Measurements from ENCODE around the gene HHIPL1. TPM values are rescaled to one million over a fixed set of nuclear protein-coding genes. Genes with fewer than 3 reads are reported as not detected.

The HHIPL1 gene
- total RNA-seq, 1 experiment from 2014 or later = 2.1 TPM

- intact Hi-C loops (cut with micrococcal nuclease; ENCODE audit: unreplicated experiment) = no loop called here
- no peak for DNase-seq (ENCODE audit: low read depth, low spot score)
- Histone ChIP-seq H3K4me3 (ENCODE audit: low read depth in 2 of 2, low read length in 2 of 2) (no peak overlapping the region), H3K36me3 (ENCODE audit: control insufficient read depth, insufficient read depth, low read length) (no peaks in the 10 kb centered on the region), H3K4me1 (ENCODE audit: control insufficient read depth, insufficient read depth, low read length) (no peaks in the 10 kb centered on the region), H3K27me3 (ENCODE audit: control insufficient read depth, insufficient read depth, low read length) (no peaks in the 10 kb centered on the region), H3K9me3 (ENCODE audit: control insufficient read depth, insufficient read depth, low read depth, low read length) (no peaks in the 10 kb centered on the region), H3K27ac (ENCODE audit: low read length) (no peak overlapping the region)
- POLR2A ChIA-PET = no interaction called here
- in situ Hi-C loops (cut with HindIII; ENCODE audit: low pct_unique_long_range_greater_than_20kb, low sequenced_read_pairs) = no loop called here
- CTCF ChIA-PET = no interaction called here
- no TSS peak for BruUV-seq (replicated peaks)
- no peak for TF ChIP-seq TCF7L2 (IDR thresholded peaks at IDR 0.05; ENCODE audit: low read depth, low read length)
- no peak for ATAC-seq
These were observed 1.6 kb upstream of the HHIPL1 start for GRCh38 chr14:99643343-99643742.

GRCh38 chr14:99644035-99644587, 818 bp upstream of the HHIPL1 start:
- H3K27me3 ChIP-seq (ENCODE audit: control insufficient read depth, insufficient read depth, low read length) = no peaks in the 10 kb centered on the region
- no peak overlapping the region for H3K27ac ChIP-seq (ENCODE audit: low read length)
- CTCF ChIA-PET = no interaction called here
- no peak overlapping the region for H3K4me3 ChIP-seq (ENCODE audit: low read depth in 2 of 2, low read length in 2 of 2)
- no TSS peak for BruUV-seq (replicated peaks)
- no peak for ATAC-seq
- DNase-seq (ENCODE audit: low read depth, low spot score) = no peak
- intact Hi-C loops (cut with micrococcal nuclease; ENCODE audit: unreplicated experiment) (no loop called here), in situ Hi-C loops (cut with HindIII; ENCODE audit: low pct_unique_long_range_greater_than_20kb, low sequenced_read_pairs) (no loop called here)
- no peaks in the 10 kb centered on the region for H3K4me1 ChIP-seq (ENCODE audit: control insufficient read depth, insufficient read depth, low read length)
- H3K9me3 ChIP-seq (ENCODE audit: control insufficient read depth, insufficient read depth, low read depth, low read length) = no peaks in the 10 kb centered on the region
- H3K36me3 ChIP-seq (ENCODE audit: control insufficient read depth, insufficient read depth, low read length) = no peaks in the 10 kb centered on the region
- POLR2A ChIA-PET = no interaction called here
- TF ChIP-seq TCF7L2 (IDR thresholded peaks at IDR 0.05; ENCODE audit: low read depth, low read length) (no peak), POLR2AphosphoS5 (IDR thresholded peaks at IDR 0.05; ENCODE audit: low read depth, low read length) (no peak), SIN3A (IDR thresholded peaks at IDR 0.05; ENCODE audit: borderline replicate concordance, insufficient read depth, low read depth, low read length) (no peak)
- TF ChIP-seq, protein P1, sequence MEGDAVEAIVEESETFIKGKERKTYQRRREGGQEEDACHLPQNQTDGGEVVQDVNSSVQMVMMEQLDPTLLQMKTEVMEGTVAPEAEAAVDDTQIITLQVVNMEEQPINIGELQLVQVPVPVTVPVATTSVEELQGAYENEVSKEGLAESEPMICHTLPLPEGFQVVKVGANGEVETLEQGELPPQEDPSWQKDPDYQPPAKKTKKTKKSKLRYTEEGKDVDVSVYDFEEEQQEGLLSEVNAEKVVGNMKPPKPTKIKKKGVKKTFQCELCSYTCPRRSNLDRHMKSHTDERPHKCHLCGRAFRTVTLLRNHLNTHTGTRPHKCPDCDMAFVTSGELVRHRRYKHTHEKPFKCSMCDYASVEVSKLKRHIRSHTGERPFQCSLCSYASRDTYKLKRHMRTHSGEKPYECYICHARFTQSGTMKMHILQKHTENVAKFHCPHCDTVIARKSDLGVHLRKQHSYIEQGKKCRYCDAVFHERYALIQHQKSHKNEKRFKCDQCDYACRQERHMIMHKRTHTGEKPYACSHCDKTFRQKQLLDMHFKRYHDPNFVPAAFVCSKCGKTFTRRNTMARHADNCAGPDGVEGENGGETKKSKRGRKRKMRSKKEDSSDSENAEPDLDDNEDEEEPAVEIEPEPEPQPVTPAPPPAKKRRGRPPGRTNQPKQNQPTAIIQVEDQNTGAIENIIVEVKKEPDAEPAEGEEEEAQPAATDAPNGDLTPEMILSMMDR (IDR thresholded peaks at IDR 0.05) = no peak
- TF ChIP-seq, protein P2, sequence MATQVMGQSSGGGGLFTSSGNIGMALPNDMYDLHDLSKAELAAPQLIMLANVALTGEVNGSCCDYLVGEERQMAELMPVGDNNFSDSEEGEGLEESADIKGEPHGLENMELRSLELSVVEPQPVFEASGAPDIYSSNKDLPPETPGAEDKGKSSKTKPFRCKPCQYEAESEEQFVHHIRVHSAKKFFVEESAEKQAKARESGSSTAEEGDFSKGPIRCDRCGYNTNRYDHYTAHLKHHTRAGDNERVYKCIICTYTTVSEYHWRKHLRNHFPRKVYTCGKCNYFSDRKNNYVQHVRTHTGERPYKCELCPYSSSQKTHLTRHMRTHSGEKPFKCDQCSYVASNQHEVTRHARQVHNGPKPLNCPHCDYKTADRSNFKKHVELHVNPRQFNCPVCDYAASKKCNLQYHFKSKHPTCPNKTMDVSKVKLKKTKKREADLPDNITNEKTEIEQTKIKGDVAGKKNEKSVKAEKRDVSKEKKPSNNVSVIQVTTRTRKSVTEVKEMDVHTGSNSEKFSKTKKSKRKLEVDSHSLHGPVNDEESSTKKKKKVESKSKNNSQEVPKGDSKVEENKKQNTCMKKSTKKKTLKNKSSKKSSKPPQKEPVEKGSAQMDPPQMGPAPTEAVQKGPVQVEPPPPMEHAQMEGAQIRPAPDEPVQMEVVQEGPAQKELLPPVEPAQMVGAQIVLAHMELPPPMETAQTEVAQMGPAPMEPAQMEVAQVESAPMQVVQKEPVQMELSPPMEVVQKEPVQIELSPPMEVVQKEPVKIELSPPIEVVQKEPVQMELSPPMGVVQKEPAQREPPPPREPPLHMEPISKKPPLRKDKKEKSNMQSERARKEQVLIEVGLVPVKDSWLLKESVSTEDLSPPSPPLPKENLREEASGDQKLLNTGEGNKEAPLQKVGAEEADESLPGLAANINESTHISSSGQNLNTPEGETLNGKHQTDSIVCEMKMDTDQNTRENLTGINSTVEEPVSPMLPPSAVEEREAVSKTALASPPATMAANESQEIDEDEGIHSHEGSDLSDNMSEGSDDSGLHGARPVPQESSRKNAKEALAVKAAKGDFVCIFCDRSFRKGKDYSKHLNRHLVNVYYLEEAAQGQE (IDR thresholded peaks at IDR 0.05; ENCODE audit: insufficient read depth in 1 of 2, low read depth in 2 of 2, low read length in 1 of 2) = no peak

GRCh38 chr14:99645545-99646505, 896 bp downstream of the HHIPL1 start:
- DNase-seq (ENCODE audit: low read depth, low spot score) = no peak
- peak; percentile 24; the same call in 1 of the 2 replicates for ATAC-seq
- in situ Hi-C loops (cut with HindIII; ENCODE audit: low pct_unique_long_range_greater_than_20kb, low sequenced_read_pairs) = no loop called here
- CTCF ChIA-PET = no interaction called here
- no TSS peak for BruUV-seq (replicated peaks)
- H3K27ac ChIP-seq (ENCODE audit: low read length) = no peak overlapping the region
- intact Hi-C loops (cut with micrococcal nuclease; ENCODE audit: unreplicated experiment) = no loop called here
- H3K9me3 ChIP-seq (ENCODE audit: control insufficient read depth, insufficient read depth, low read depth, low read length) = no peaks in the 10 kb centered on the region
- no peaks in the 10 kb centered on the region for H3K36me3 ChIP-seq (ENCODE audit: control insufficient read depth, insufficient read depth, low read length)
- H3K27me3 ChIP-seq (ENCODE audit: control insufficient read depth, insufficient read depth, low read length) = no peaks in the 10 kb centered on the region
- TF ChIP-seq, protein P1 (IDR thresholded peaks at IDR 0.05) = no peak
- TF ChIP-seq TCF7L2 (IDR thresholded peaks at IDR 0.05; ENCODE audit: low read depth, low read length) (no peak), POLR2AphosphoS5 (IDR thresholded peaks at IDR 0.05; ENCODE audit: low read depth, low read length) (no peak), SIN3A (IDR thresholded peaks at IDR 0.05; ENCODE audit: borderline replicate concordance, insufficient read depth, low read depth, low read length) (no peak)
- TF ChIP-seq, protein P2 (IDR thresholded peaks at IDR 0.05; ENCODE audit: insufficient read depth in 1 of 2, low read depth in 2 of 2, low read length in 1 of 2) = no peak
- peak overlapping the region; percentile 37 to 45 for H3K4me3 ChIP-seq (ENCODE audit: low read depth in 2 of 2, low read length in 2 of 2)
- H3K4me1 ChIP-seq (ENCODE audit: control insufficient read depth, insufficient read depth, low read length) = no peaks in the 10 kb centered on the region
- POLR2A ChIA-PET = no interaction called here
